OCI-LY1 (cell line): Measurements from ENCODE around the gene FBLIM1.

Experiments used
- H2AFZ ChIP-seq: fragments of 200-600 bp; sonication (generic), shearing (Covaris generic); 2 replicates; pipeline ENCODE4 v1.6.0; 2014; ENCODE audit warnings: antibody characterized with exemption, mild to moderate bottlenecking, low read length
- H3F3A ChIP-seq: fragments of 200-600 bp; sonication (generic), shearing (Covaris generic); 2 replicates; pipeline ENCODE4 v1.6.0; 2014; ENCODE audit warnings: mild to moderate bottlenecking, antibody characterized with exemption, low read length, moderate library complexity; ENCODE audit not compliant: insufficient read depth
- H3K27ac ChIP-seq: fragments of 200-600 bp; sonication (generic); 2 replicates; pipeline ENCODE4 v1.5.1; 2014; ENCODE audit warnings: low read length, mixed run types, mild to moderate bottlenecking, low read depth; ENCODE audit not compliant: poor library complexity, severe bottlenecking
- H3K27me3 ChIP-seq: fragments of 200-600 bp; sonication (generic); 2 replicates; pipeline ENCODE4 v1.6.0; 2014; ENCODE audit warnings: antibody characterized with exemption, mild to moderate bottlenecking, low read length, moderate library complexity; ENCODE audit not compliant: insufficient read depth
- H3K36me3 ChIP-seq: fragments of 200-600 bp; sonication (generic); 2 replicates; pipeline ENCODE4 v1.6.1; 2014; ENCODE audit warnings: mild to moderate bottlenecking, antibody characterized with exemption, low read length, moderate library complexity, mixed read lengths; ENCODE audit not compliant: insufficient read depth
- H3K4me1 ChIP-seq: fragments of 200-600 bp; sonication (generic); 2 replicates; pipeline ENCODE4 v1.5.1; 2014; ENCODE audit warnings: mild to moderate bottlenecking, low read length, moderate library complexity; ENCODE audit not compliant: insufficient read depth, severe bottlenecking
- H3K4me2 ChIP-seq: fragments of 200-600 bp; sonication (generic), shearing (Covaris generic); 2 replicates; pipeline ENCODE4 v1.6.1; 2014; ENCODE audit warnings: low read length
- H3K4me3 ChIP-seq: fragments of 200-600 bp; sonication (generic); 2 replicates; pipeline ENCODE4 v1.5.1; 2014; ENCODE audit warnings: low read length, low read depth, mild to moderate bottlenecking, mixed read lengths; ENCODE audit not compliant: poor library complexity, severe bottlenecking
- H3K79me2 ChIP-seq: fragments of 200-600 bp; shearing (Covaris generic); 2 replicates; pipeline ENCODE4 v1.6.1; 2016; ENCODE audit warnings: mixed run types, low read length, mixed read lengths; ENCODE audit not compliant: insufficient read depth
- H3K9ac ChIP-seq: fragments of 200-600 bp; sonication (generic), shearing (Covaris generic); 2 replicates; pipeline ENCODE4 v1.6.1; 2014; ENCODE audit warnings: mild to moderate bottlenecking, low read length, mixed read lengths
- H3K9me2 ChIP-seq: fragments of 200-600 bp; sonication (generic), shearing (Covaris generic); 2 replicates; pipeline ENCODE4 v1.6.1; 2014; ENCODE audit warnings: low read depth, mild to moderate bottlenecking, low read length, mixed read lengths
- H3K9me3 ChIP-seq: fragments of 200-600 bp; shearing (Covaris generic); 2 replicates; pipeline ENCODE4 v1.6.1; 2014; ENCODE audit warnings: low read length, mixed read lengths
- H4K20me1 ChIP-seq: fragments of 200-600 bp; sonication (generic), shearing (Covaris generic); 2 replicates; pipeline ENCODE4 v1.6.0; 2016; ENCODE audit warnings: mild to moderate bottlenecking, low read length; ENCODE audit not compliant: insufficient read depth
- EZH2 ChIP-seq: fragments of 200-600 bp; sonication (generic), shearing (Covaris generic); IDR thresholded peaks from 2 replicates; pipeline ENCODE4 v1.8.0; 2017; ENCODE audit warnings: borderline replicate concordance, mixed run types, mild to moderate bottlenecking, antibody characterized with exemption, low read length, moderate library complexity, mixed read lengths
- TF ChIP-seq, protein P1 (sequence below): fragments of 200-600 bp; sonication (generic), shearing (Covaris generic); IDR thresholded peaks from 2 replicates; pipeline ENCODE4 v1.5.1; 2017; ENCODE audit warnings: mild to moderate bottlenecking, antibody characterized with exemption, low read length, moderate library complexity, mixed read lengths

Gene FBLIM1

DNA sequence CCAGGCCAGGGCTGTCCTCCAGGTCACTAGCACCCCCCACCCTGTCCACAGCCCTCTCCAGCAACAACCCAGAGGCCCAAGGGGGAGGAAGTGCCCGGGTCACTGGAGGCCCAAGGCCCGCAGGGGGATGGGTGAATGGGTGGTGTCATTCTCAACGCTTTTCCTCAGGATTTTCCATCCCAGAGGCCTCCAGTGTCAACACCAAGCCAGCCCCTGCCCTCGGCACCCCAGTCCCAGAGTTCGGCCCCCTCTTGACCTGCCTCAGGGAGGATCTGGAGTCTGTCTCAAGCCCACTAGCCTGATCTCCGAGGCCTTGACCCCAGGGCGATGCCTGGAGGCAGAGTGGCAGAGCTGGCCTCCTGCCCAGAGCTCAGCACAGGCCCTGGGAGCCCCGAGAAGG, 11.2 kb upstream of the FBLIM1 start:
- Histone ChIP-seq H3K4me3 (no peak overlapping the region), H3K9me3 (no peaks in the 10 kb centered on the region), H2AFZ (no peak overlapping the region), H3F3A (no peaks in the 10 kb centered on the region), H3K9me2 (no peaks in the 10 kb centered on the region), H3K4me2 (no peak overlapping the region), H3K27ac (no peak overlapping the region), H3K9ac (no peak overlapping the region), H3K36me3 (no peaks in the 10 kb centered on the region), H3K4me1 (no peaks in the 10 kb centered on the region), H3K27me3 (peaks cover 3% of the 10 kb centered on the region; the same call in 1 of the 2 replicates), H4K20me1 (no peaks in the 10 kb centered on the region), H3K79me2 (no peaks in the 10 kb centered on the region)
- TF ChIP-seq, protein P1, sequence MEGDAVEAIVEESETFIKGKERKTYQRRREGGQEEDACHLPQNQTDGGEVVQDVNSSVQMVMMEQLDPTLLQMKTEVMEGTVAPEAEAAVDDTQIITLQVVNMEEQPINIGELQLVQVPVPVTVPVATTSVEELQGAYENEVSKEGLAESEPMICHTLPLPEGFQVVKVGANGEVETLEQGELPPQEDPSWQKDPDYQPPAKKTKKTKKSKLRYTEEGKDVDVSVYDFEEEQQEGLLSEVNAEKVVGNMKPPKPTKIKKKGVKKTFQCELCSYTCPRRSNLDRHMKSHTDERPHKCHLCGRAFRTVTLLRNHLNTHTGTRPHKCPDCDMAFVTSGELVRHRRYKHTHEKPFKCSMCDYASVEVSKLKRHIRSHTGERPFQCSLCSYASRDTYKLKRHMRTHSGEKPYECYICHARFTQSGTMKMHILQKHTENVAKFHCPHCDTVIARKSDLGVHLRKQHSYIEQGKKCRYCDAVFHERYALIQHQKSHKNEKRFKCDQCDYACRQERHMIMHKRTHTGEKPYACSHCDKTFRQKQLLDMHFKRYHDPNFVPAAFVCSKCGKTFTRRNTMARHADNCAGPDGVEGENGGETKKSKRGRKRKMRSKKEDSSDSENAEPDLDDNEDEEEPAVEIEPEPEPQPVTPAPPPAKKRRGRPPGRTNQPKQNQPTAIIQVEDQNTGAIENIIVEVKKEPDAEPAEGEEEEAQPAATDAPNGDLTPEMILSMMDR: no peak
- no peak for TF ChIP-seq EZH2

DNA sequence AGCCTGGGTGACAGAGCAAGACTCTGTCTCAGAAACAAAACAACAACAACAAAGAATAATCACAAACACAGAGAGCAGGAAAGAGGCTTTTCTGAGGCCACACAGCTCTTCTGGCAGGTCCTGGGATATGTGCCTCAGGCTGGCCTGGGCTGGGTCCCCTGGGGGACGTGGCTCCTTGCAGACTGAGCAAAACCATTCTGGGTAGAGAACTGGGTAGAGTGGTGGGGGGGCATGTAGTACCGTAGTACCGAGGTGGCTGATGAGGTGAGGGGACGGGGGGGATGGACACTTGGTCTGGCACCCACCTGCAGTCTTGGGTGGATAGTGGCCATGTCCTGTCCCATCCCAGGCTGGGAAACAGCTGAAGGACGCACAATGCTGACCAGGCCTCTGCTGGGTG, 10.3 kb upstream of the FBLIM1 start:
- Histone ChIP-seq H3K9me3 (no peaks in the 10 kb centered on the region), H3K27ac (no peak overlapping the region), H3K4me1 (no peaks in the 10 kb centered on the region), H3K36me3 (no peaks in the 10 kb centered on the region), H2AFZ (no peak overlapping the region), H3F3A (no peaks in the 10 kb centered on the region), H3K79me2 (no peaks in the 10 kb centered on the region), H3K4me3 (no peak overlapping the region), H3K9me2 (no peaks in the 10 kb centered on the region), H3K27me3 (peaks cover 3% of the 10 kb centered on the region; the same call in 1 of the 2 replicates), H4K20me1 (no peaks in the 10 kb centered on the region), H3K9ac (no peak overlapping the region), H3K4me2 (no peak overlapping the region)
- TF ChIP-seq, protein P1: no peak
- TF ChIP-seq EZH2: no peak

DNA sequence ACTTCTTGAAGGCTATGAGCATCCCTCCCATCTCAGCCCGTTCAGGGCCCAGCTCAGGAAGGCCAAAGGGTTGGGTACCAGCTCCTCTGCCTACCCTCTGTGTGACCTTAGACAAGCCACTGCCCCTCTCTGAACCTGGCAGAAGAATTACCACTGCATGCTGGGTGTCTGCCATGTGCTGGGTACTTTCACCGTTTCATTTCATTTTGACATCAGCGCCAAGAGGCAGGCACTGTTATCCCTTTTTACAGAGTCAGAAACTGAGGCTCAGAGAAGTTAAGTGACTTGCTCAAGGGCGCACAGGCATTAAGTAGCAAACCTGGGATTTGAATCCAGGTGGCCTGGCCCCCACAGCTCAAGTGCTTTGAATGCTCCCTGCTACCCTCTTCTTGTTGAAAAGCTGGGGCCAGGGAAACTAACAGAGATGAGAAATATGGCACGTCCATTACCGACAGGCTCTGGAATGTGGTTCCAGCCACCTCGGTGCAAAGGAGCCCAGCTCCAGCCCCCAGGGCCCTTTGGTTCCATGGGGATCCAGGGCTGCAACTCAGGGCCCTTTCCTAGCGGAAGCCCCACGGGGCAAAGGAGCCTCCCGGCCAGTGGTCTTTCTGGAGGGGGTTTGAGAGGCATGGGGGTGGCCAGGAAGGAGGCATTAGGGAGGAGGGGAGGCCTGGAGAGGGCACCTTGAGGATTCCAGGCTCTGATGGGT, 9.8 kb upstream of the FBLIM1 start:
- Histone ChIP-seq H3K27me3 (peaks cover 3% of the 10 kb centered on the region; the same call in 1 of the 2 replicates), H3K9me2 (no peaks in the 10 kb centered on the region), H3K4me1 (no peaks in the 10 kb centered on the region), H3K79me2 (no peaks in the 10 kb centered on the region), H3K9me3 (no peaks in the 10 kb centered on the region), H3K27ac (no peak overlapping the region), H3K4me2 (no peak overlapping the region), H2AFZ (no peak overlapping the region), H3F3A (no peaks in the 10 kb centered on the region), H3K9ac (no peak overlapping the region), H4K20me1 (no peaks in the 10 kb centered on the region), H3K4me3 (no peak overlapping the region), H3K36me3 (no peaks in the 10 kb centered on the region)
- TF ChIP-seq, protein P1: no peak
- no peak for TF ChIP-seq EZH2
